GM19238 (cell line): ENCODE measurements around the gene STARD3.
"Not testable (repeated sequence)": the region's sequence is repeated elsewhere in the genome, so short reads cannot be mapped to it uniquely, and the experiment has no call there.

Experiments
- DNase-seq: peaks from one replicate; pipeline ENCODE4 v3.0.0; 2011; ENCODE audit warnings: low spot score; ENCODE audit not compliant: insufficient read length

The STARD3 gene

DNA sequence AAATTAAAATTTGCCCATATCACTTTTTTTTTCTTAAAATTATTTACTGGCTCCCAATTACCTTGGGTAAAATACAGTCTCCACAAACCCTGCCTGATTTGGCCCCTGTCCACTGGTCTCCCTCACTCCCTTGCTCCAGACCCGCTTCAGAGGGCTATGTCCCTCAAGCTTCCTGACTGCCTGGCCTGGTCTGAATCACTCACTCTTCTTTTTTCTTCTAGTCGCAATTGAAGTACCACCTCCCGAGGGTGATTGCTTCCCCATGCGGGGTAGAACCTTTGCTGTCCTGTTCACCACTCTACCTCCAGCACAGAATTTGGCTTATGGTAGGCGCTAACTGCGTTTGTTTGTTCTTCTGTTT lies 51.5 kb downstream of the STARD3 start:
- DNase-seq, result no peak

DNA sequence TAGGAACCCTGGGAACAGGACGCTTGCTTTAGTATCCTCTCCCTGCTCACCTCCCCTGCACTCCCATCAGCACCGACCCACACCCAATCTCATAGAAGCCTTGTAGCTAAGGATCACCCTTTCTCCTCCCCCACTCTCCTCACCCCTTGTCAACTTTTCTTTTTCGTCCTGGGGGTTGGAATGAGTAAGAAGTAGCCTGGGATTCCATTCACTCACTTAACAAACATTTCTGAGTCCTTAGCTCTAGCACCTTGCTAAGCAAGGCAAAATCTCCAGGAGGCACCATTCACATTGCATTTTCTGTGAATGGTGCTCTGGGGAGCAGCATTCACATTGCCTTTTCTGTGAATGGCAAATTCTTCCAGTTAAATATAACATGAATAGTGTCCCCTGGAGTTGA lies 52.0 kb downstream of the STARD3 start:
- DNase-seq, result no peak

DNA sequence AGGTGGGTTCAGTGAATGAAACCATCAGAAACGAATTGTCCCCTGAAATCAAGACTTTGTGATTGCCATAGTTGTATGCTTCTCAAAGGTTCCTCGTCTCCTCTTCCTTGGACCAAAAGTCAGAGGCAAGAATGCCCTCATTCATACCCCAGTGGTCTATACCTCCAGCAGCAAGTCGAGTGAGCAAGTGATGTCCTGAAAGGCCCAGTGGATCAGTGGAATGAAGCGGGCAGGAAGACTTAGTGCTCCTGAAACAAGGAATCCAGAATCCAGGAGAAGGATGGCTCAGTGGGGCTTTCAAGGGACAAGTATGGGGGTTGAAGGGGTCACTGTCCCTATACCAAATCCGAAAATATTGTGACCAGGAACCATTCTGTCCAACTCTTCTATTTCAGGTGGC lies 57.6 kb downstream of the STARD3 start:
- no peak for DNase-seq

DNA sequence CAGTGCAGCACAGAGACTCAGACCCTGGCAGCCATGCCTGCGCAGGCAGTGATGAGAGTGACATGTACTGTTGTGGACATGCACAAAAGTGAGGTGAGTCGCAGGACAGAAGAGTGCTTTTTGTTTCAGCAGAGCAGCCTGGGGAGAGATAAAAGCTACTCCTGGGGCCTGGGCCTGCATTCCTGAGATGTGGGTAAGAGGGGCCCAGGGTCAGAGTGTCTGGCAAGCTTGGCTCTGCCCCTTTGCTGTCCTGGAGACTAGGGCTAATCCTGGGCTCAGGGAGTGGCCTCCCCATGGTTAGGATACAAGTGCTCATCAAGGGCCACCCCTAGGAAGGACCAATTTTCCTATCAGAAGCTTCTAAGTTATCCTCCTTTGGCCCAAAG lies 58.1 kb downstream of the STARD3 start:
- no peak for DNase-seq

DNA sequence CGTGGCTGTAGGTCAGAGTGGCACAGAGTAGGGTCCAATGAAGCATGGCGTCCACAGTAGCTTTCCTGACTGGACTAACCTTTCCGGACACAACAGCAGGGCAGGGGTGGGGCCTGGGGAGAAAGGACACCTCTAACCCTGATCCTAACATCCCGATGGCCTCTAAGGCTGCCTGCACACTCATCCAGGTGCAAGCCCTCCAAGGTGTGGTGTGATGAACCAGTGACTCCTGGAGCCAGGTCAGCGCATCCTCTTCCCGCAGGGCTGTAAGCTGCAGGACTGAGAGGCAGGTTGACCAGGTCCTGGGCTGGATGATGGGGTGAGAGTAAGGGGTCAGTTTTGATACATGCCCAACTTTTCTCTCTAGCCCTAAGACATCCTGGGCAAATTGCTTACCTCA lies 59.8 kb downstream of the STARD3 start:
- DNase-seq, result no peak

DNA sequence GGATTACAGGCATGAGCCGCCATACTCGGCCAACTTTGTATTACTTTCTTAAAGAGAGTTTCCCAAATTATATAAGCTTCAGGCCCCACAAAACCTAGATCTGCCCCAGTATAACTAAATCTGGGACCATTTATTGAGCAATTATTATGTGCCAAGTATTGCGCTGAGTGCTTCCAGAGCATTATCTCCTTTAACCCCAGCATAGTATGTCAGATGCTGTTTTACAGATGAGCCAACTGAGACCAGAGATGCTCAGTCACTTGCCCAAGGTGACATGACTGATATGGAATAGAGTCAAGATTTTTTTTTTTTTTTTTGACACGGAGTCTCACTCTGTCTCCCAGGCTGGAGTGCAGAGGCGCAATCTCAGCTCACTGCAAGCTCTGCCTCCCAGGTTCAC lies 61.0 kb downstream of the STARD3 start:
- no peak for DNase-seq

DNA sequence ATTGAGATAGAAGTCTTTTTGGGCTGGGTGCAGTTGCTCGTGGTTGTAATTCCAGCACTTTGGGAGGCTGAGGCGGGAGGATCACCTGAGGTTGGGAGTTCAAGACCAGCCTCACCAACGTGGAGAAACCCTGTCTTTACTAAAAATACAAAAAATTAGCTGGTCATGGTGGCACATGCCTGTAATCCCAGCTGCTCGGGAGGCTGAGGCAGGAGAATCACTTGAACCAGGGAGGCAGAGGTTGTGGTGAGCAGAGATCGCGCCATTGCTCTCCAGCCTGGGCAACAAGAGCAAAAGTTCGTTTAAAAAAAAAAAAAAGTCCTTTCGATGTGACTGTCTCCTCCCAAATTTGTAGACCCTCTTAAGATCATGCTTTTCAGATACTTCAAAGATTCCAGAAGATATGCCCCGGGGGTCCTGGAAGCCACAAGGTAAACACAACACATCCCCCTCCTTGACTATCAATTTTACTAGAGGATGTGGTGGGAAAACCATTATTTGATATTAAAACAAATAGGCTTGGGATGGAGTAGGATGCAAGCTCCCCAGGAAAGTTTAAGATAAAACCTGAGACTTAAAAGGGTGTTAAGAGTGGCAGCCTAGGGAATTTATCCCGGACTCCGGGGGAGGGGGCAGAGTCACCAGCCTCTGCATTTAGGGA lies 62.3 kb downstream of the STARD3 start:
- DNase-seq, result not testable (repeated sequence)

DNA sequence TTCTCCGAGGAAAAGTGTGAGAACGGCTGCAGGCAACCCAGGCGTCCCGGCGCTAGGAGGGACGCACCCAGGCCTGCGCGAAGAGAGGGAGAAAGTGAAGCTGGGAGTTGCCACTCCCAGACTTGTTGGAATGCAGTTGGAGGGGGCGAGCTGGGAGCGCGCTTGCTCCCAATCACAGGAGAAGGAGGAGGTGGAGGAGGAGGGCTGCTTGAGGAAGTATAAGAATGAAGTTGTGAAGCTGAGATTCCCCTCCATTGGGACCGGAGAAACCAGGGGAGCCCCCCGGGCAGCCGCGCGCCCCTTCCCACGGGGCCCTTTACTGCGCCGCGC lies 62.8 kb downstream of the STARD3 start, which contains the start of gene ERBB2:
Gene ERBB2 (plus strand): TSS at position 247 of the 330 bp plus-strand sequence. CDS start 175 bp downstream, outside the sequence.
- no peak for DNase-seq

DNA sequence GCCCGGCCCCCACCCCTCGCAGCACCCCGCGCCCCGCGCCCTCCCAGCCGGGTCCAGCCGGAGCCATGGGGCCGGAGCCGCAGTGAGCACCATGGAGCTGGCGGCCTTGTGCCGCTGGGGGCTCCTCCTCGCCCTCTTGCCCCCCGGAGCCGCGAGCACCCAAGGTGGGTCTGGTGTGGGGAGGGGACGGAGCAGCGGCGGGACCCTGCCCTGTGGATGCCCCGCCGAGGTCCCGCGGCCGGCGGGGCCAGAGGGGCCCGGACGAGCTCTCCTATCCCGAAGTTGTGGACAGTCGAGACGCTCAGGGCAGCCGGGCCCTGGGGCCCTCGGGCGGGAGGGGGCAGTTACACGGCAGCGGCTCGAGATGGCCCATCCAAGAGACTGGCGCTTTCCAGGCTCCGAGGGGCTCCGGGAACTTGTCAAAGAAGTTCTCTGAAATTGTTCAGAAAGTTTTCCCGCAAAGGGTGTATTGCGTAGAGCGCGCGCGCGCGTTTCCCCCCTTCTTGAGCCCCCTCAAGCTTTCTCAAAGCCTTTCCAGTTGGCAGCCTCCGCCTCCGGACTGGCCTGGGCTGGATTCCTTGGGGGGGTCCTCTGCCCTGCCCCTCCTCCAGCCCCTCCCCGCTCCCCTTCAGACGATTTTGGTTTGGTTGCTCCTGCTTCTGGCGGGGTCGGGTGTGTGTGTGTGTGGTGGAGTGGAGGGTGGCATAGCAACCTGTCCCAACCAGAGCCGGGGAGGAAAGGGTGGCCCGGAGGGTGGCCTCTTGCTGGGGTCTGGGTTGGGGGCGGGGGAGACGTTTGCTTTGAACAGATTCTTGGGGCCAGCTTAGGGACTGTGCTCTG lies 63.4 kb downstream of the STARD3 start:
- no peak for DNase-seq

DNA sequence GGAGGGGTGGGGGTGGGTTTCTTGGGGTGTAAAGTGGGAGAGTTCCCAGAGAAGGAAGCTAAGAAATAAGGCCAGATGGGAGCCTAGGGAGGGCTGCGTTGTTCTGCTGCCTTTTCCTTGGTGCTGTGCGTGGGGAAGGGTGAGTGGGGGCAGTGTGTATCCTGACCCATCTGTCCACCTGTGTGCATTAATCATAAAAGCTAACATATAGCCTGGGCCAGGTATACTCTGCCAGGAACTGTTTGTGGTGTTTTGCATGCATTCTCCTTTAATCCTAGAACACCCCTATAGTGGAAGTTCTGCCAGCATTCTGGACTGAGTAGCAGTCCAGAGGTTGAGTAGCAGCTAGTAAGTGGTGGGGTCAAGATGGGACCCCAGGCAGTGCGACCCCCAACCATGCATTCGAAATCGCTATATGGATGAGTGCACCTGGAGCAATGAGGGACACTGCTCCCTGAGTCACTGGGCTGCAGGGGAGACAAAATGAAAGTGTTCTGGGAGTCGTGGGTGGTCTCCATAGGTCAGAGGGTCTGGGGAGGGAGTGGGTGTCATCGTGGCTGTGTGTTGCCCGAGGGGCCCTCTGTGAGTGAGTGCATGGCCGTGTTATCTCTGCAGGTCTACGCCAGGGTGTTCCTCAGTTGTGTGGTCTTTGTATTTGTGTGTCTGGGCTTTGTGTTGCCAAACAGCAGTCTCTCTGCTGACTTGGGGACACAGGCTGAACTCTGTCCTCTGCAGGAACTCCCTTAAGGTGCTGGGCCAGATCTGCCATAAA lies 64.3 kb downstream of the STARD3 start:
- no peak for DNase-seq

DNA sequence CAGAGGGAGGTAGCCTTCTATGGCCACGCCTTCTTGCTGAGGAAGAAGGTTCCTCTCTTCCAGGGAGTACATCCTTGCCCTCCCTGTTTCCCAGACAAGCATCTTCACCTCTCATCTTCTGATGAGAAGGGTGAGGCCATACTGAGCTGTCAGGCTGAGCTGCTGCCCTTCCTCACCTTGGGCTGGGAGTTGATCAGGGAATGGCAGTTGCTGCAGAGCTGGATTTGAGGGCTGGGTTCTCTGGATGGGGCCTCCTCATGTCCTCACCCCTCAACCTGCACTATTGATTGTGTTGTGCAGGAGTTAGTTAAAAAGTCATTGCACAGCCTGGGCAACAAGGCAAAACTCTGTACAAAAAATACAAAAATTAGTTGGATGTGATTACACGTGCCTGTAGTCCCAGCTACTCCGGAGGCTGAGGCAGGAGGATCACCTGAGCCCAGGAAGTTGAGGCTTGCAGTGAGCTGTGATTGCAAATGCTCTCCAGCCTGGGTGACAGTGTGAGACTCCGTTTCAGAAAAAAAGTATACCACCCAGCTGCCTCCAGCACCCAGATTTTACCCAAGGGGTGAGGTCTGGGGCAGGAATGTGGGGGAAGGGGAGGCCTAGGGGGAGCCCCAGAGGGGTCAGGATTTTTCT lies 65.0 kb downstream of the STARD3 start:
- DNase-seq, result no peak

DNA sequence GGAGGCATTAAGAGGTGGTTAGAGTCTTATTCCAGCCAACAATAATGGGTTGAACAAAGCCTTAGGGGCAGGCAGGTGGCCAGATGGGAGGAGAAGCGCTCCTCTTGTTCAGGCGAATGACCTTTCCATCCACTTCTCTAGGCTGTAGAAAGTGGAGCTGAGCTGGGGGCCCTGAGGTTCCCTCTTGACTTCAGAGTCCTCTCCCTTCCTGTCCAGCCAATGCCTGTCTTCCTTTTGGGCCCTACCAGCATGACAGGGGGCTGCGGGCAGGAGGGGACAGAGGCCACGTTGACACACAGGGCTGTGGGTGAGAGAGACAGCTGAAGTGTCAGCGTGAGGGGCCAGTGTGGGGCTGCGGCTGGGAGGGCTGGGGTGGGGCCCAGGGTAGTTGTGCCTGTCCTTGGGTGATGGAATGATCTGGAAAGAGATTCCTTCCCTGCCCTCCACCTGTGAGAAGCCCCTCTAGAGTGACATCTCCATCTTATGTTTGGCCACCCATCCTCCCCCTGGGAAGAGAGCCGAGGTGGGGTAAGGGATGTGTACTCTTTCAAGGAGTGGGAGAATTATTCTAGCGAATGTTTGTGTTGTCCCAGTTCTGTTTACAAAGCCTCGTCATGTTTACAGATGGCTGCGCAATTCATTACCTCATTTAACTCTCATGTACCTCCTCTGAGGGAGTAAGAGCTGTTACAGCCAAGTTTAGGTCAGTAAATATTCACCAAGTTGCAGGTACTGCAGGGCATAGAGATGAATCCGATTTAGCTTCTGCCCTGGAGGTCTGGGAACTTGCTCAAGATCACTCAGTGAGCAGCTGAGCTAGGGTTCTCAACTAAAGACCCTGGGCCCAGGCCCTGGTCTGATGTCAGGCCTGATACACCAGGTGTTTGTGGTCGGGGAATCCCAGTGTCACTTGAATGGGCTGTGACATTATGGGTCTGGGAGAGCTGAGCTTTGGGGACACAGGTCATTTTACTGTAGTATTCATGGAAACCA lies 66.3 kb downstream of the STARD3 start:
- peak; percentile 47 for DNase-seq

DNA sequence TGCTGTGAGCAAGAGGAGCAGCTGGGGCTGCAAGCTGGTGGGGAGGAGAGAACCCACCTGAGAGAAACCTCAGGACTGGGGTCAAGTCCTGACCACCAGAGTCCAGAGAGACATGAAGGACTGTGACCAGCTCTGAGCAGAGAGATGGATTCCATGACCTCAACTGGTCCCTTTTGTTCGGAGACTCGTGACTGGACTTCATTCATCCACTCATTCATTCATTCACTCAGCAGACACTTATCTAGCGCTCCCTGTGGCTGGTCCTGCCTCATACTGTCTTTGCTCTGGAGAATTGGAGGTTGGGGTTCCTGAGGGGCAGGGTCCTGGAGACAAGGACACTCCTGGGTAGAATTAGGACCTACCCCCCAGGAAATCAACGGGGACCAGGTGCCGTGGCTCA lies 67.0 kb downstream of the STARD3 start:
- no peak for DNase-seq

DNA sequence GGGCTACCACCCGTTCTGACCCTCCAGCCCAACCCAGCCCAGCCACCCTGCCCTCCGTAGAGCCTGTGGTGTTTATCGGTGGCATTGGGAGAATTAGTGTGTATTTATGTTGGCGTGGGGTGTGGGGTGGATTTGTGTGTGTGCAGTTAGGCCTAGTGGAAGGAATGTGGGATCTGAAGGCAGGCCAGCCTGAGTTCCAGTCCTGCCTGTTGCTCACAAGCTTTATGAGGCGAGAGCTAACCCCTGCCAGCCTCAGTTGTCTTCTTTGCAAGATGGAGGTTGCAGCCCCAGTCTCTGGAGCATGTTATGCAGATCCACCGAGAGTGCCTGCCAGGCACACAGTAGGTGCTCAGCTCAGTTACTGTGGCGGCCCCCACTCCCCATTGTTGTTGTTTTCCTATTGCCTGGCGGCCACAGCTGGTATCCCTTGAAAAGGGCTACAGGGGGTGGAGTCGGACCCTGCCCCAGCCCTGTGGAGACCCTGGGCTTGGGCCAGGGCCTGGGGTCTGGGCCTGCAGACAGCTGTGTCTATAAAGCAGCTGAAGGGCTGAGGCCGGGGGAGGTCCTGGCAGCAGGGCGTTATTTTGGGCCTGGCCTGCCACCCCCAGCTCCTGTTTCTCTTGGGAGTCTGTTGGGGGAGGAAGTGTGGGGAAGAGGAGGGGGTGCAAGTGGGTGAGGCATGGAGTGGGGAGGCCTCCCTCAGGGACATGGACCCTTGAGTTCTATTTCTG lies 68.0 kb downstream of the STARD3 start:
- DNase-seq, result no peak

DNA sequence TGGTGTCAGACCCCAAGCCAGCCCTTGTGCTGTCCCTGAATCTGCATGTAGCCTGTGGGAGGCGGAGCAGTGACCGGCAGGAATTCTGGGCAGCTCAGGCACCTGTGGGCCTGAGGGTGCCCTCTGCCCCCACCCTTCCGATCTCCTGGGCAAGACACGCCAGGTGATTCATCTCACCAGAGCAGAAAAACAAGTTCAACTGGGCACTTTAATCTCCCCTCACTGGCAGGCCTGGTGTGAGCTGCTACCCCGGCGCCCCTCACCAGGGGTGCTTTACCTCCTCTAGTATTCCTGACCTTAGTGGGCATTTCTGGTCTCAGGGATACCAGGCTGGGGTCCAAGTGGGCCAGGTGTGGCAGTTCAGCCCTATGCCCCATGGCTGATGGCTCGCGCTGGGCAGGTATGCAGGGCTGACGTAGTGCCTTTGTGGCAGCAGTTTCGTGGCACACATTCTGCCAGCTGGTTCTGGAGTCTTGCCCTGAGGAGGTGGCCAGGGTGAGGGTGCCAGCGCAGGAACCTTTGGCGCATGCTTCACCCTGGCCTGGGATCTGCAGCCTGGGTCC lies 68.9 kb downstream of the STARD3 start:
- DNase-seq, result no peak

DNA sequence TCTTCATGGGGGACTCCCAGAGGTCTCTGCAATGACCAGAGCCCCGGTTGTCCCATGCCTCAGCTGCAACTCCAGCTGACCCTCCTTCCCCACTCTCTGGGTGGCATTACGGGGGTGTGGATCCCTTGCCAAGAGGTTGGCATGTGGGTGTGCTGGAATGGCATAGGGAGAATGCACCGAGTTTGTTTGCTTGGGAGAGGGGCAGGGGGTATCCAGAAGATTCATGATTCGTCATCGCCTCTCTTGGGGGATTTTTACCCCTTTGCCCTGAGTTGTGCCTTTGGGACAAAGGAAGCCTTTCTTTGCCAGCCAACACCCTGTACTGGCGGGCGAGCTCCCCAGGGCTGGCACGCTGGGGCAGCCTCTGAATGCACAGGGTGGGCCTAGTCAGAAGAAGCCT lies 69.4 kb downstream of the STARD3 start:
- DNase-seq, result no peak

DNA sequence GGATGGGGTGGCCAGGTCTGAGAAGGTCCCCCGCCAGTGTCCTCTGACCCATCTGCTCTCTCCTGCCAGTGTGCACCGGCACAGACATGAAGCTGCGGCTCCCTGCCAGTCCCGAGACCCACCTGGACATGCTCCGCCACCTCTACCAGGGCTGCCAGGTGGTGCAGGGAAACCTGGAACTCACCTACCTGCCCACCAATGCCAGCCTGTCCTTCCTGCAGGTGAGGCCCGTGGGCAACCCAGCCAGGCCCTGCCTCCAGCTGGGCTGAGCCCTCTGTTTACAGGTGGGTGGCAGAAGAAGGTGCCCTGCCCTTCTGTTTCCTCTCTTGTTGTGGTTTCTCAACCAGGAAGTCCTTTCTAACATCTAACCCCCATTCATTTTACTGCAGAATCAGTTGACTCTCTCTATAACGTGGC lies 70.0 kb downstream of the STARD3 start:
- no peak for DNase-seq

DNA sequence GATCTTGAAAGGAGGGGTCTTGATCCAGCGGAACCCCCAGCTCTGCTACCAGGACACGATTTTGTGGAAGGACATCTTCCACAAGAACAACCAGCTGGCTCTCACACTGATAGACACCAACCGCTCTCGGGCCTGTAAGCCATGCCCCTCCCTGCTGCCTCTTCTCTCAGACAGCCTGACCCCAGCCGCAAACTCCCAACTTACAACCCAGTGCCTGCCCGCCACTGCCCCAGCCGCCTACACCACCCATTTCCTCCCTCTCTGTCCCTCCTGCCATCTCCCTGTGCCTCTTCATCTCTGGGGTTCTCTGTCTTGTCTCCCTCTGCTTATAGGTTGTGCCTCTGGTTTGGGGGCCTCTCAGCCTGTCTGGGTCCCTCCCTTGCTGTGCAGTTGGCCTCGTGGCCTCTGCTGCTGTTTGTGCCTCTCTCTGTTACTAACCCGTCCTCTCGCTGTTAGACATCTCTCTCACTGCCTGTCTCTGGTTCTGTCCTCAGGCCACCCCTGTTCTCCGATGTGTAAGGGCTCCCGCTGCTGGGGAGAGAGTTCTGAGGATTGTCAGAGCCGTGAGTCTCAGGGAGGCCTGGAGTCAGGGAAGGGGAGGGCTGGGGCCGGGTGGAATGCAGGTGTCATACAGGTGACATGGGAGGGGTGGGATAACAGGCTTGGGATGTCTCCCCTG lies 72.5 kb downstream of the STARD3 start:
- no peak for DNase-seq
